Activated effector memory CD4-positive, alpha-beta T cell treated with anti-CD3 and anti-CD28 coated beads, Interleukin-2, amount 50 U/mL, for 16 hours (primary cell): ENCODE results near the gene CBR3.

Experiments
- DNase-seq: peaks from one replicate; pipeline ENCODE4 v3.0.0-alpha.2; 2020

The CBR3 gene

GRCh38 chr21:36186506-36187399, 51.9 kb downstream of the CBR3 start:
- no peak for DNase-seq

- no peak for DNase-seq
These were observed 53.3 kb downstream of the CBR3 start for GRCh38 chr21:36188081-36188681.

DNA sequence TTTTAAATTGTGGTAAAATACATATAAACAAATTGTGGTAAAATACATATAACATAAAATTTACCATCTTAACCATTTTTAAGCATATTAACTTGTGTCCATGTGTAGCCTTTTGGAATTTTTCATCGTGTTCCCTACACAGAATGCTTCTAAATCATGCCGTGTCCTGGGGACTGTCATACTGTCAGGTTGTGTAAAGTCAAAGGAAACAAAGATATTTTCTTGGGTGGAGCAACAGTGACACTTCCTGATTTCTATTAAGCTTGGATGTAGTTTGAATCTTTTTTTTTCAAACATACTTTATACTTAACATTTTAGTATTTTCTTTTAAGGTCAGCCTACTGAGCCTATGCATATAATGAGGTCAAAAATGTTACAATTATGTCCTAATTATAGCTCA, 54.1 kb downstream of the CBR3 start:
- no peak for DNase-seq

DNA sequence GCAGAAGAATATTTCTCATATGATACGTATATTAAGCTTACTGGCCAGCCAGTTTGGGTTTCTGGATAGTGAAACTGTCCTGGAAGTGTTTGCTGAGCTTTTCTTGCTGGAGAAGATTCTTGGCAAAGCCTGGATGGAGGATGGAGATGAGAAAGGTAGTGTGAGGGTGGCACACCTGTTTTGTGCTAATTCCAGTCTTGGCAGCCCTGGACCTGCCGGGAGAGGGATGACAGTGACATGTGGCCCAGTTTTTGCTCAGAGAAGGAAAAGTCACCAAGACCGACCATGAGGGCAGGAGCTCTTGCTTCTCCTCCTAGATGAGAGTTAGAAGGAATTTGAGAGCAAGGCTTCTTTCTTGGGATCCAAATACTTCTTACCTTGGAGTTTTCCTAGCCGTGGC, 55.9 kb downstream of the CBR3 start:
- no peak for DNase-seq

- no peak for DNase-seq
These were observed 58.3 kb downstream of the CBR3 start for GRCh38 chr21:36193200-36193599.

- no peak for DNase-seq
These were observed 59.1 kb downstream of the CBR3 start for GRCh38 chr21:36194024-36194423.

GRCh38 chr21:36195613-36196012, 60.7 kb downstream of the CBR3 start:
- DNase-seq, result no peak
